ENCODE measurements around the gene FLT4.

- TF ChIP-seq CTCF (IDR thresholded peaks at IDR 0.05) (no peak), POLR2A (IDR thresholded peaks at IDR 0.05) (no peak)
Measured at GRCh38 chr5:180553530-180553929, 95.9 kb downstream of the FLT4 start.

All from body of pancreas (tissue), 4 donors.